Measurements from ENCODE around the gene WDR81.

Gene WDR81

DNA sequence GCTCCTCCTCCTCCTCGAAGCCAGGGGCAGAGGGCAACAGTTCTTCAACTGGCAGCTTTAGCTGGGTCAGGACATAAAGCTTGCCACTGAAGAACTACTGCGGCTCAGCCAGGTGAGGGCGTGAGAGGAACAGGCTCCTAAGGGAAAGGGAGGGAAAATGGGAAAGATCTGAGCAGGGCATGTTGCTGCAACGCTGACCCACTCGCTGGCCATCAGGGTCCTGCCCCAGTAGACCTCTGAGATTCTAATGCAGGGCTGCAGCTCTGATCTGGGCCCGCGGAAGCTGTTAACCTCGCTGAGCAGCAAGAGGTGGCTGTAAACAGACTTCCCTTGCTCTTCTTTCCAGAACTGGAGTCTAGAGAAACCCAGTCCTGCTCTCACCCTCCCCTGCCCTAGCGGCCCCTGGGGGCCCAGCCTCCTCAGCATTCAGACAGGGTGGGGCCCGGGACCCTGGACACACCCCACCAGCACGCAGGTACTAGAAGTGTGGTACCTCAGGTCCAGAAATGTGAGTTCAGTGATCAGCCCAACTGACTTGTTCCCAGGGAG is 10.6 kb upstream of the WDR81 start:
- TF ChIP-seq, protein P1, sequence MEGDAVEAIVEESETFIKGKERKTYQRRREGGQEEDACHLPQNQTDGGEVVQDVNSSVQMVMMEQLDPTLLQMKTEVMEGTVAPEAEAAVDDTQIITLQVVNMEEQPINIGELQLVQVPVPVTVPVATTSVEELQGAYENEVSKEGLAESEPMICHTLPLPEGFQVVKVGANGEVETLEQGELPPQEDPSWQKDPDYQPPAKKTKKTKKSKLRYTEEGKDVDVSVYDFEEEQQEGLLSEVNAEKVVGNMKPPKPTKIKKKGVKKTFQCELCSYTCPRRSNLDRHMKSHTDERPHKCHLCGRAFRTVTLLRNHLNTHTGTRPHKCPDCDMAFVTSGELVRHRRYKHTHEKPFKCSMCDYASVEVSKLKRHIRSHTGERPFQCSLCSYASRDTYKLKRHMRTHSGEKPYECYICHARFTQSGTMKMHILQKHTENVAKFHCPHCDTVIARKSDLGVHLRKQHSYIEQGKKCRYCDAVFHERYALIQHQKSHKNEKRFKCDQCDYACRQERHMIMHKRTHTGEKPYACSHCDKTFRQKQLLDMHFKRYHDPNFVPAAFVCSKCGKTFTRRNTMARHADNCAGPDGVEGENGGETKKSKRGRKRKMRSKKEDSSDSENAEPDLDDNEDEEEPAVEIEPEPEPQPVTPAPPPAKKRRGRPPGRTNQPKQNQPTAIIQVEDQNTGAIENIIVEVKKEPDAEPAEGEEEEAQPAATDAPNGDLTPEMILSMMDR (IDR thresholded peaks at IDR 0.05; ENCODE audit: low read depth, low read length, poor library complexity, severe bottlenecking): peak; percentile 81
- no peak for TF ChIP-seq EZH2phosphoT487 (IDR thresholded peaks at IDR 0.05; ENCODE audit: borderline replicate concordance, low read length)
- Histone ChIP-seq H3K4me1 (ENCODE audit: control insufficient read depth, low read length) (peaks cover 43% of the 10 kb centered on the region), H3K9me2 (replicated peaks; ENCODE audit: control insufficient read depth, low read length) (no peaks in the 10 kb centered on the region), H3K36me3 (ENCODE audit: control insufficient read depth, low read length) (no peaks in the 10 kb centered on the region), H3F3A (ENCODE audit: control insufficient read depth, insufficient read depth) (peaks cover 7% of the 10 kb centered on the region), H3K79me2 (ENCODE audit: control insufficient read depth, low read length) (no peaks in the 10 kb centered on the region), H4K20me1 (ENCODE audit: control insufficient read depth, insufficient read depth, low read depth, low read length) (no peaks in the 10 kb centered on the region), H3K27me3 (ENCODE audit: control insufficient read depth, low read length) (peaks cover 53% of the 10 kb centered on the region), H3K4me2 (ENCODE audit: low read length) (peak overlapping the region; percentile 93; the same call in 1 of the 2 replicates), H3K9me3 (ENCODE audit: control insufficient read depth, insufficient read depth, low read length) (no peaks in the 10 kb centered on the region), H3K4me3 (ENCODE audit: low read length) (no peak overlapping the region), H3K27ac (ENCODE audit: low read depth, low read length) (no peak overlapping the region)

DNA sequence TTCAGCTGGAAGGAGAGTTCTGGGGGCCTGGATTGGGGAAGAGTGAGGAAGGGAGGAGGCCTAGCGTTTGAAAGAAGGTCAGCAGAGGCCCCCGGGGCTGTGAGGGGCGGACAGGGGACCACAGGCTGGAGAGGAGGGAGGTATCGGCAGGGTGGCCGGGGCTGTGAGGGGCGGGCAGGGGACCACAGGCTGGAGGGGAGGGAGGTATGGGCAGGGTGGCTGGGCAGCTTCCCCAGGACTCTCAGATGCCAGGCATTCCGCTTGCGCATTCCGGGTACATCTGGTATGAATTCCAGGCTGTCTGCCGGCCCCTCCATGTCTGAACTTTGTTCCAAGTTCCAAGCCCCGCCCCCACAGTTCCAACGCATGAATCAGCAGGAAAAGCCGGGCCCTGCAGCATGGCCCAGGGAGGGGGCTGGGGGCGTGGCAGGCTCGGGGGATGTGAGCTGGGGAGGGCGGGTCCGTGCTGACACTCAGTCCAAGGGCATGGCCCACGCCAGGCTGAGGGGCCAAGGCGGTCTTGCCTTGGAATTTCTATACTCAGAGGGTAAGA is 10.0 kb upstream of the WDR81 start:
- no peaks in the 10 kb centered on the region for H3K9me3 ChIP-seq (ENCODE audit: control insufficient read depth, insufficient read depth, low read length)
- H4K20me1 ChIP-seq (ENCODE audit: control insufficient read depth, insufficient read depth, low read depth, low read length): no peaks in the 10 kb centered on the region
- no peak for TF ChIP-seq EZH2phosphoT487 (IDR thresholded peaks at IDR 0.05; ENCODE audit: borderline replicate concordance, low read length)
- TF ChIP-seq, protein P1 (IDR thresholded peaks at IDR 0.05; ENCODE audit: low read depth, low read length, poor library complexity, severe bottlenecking): no peak
- H3K36me3 ChIP-seq (ENCODE audit: control insufficient read depth, low read length): no peaks in the 10 kb centered on the region
- H3K4me2 ChIP-seq (ENCODE audit: low read length): peak overlapping the region; percentile 93; the same call in 1 of the 2 replicates
- H3K4me3 ChIP-seq (ENCODE audit: low read length): peak overlapping the region; percentile 84; the same call in 1 of the 2 replicates
- no peak overlapping the region for H3K27ac ChIP-seq (ENCODE audit: low read depth, low read length)
- peaks cover 43% of the 10 kb centered on the region for H3K4me1 ChIP-seq (ENCODE audit: control insufficient read depth, low read length)
- peaks cover 7% of the 10 kb centered on the region for H3F3A ChIP-seq (ENCODE audit: control insufficient read depth, insufficient read depth)
- H3K9me2 ChIP-seq (replicated peaks; ENCODE audit: control insufficient read depth, low read length): no peaks in the 10 kb centered on the region
- H3K27me3 ChIP-seq (ENCODE audit: control insufficient read depth, low read length): peaks cover 48% of the 10 kb centered on the region
- no peaks in the 10 kb centered on the region for H3K79me2 ChIP-seq (ENCODE audit: control insufficient read depth, low read length)

DNA sequence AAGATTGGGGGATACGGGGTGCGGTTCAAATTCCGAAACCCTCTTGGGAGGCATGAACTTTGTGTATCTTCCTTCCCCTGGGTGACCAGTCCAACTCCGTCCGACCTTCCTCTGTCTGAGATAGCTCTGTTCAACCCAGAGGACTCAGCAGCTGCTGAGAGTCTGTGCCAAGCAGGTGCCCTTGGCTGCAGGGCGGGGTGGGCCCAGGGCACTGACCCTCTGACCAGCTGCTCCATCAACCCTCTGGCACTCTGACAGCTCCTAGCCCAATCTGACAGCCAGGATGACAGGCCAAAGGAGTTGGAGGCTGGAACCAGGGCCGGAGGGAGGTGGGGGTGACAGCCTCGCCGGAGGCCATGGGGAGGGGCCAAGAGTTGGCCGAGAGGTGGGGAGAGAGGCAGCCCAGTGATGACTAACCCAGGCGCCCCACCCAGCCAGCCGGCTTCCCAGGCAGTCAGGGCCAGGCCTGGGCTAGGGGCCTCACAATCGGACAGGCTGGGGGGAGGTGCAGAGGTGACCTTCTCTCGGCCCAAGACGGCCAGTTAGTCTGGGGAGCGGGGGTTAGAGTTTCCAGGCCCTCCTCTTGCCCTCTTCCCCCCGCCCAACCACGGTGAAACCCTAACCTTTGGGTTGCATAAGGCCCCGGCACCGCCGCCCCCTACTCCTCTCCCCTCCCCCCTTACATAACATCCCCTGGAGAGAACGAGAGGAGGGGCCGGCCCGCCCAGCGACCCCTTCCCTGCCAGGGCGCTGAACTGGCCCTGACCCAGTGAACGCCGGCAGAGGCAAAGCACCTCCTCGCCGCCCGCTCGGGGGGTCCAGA is 9.3 kb upstream of the WDR81 start:
- H3K9me2 ChIP-seq (replicated peaks; ENCODE audit: control insufficient read depth, low read length): no peaks in the 10 kb centered on the region
- peak overlapping the region; percentile 84 for H3K4me3 ChIP-seq (ENCODE audit: low read length)
- peak overlapping the region; percentile 93 for H3K4me2 ChIP-seq (ENCODE audit: low read length)
- H3K9me3 ChIP-seq (ENCODE audit: control insufficient read depth, insufficient read depth, low read length): no peaks in the 10 kb centered on the region
- TF ChIP-seq, protein P1 (IDR thresholded peaks at IDR 0.05; ENCODE audit: low read depth, low read length, poor library complexity, severe bottlenecking): no peak
- TF ChIP-seq EZH2phosphoT487 (IDR thresholded peaks at IDR 0.05; ENCODE audit: borderline replicate concordance, low read length): no peak
- no peaks in the 10 kb centered on the region for H3K79me2 ChIP-seq (ENCODE audit: control insufficient read depth, low read length)
- H3F3A ChIP-seq (ENCODE audit: control insufficient read depth, insufficient read depth): peaks cover 7% of the 10 kb centered on the region
- no peak overlapping the region for H3K27ac ChIP-seq (ENCODE audit: low read depth, low read length)
- H3K27me3 ChIP-seq (ENCODE audit: control insufficient read depth, low read length): peaks cover 42% of the 10 kb centered on the region
- H3K36me3 ChIP-seq (ENCODE audit: control insufficient read depth, low read length): no peaks in the 10 kb centered on the region
- H4K20me1 ChIP-seq (ENCODE audit: control insufficient read depth, insufficient read depth, low read depth, low read length): no peaks in the 10 kb centered on the region
- peaks cover 43% of the 10 kb centered on the region for H3K4me1 ChIP-seq (ENCODE audit: control insufficient read depth, low read length)

All from DOHH2 (cell line).